Measurements from ENCODE around the gene SPATA20. TPM values are rescaled to one million over a fixed set of nuclear protein-coding genes. Genes with fewer than 3 reads are reported as not detected.

SPATA20 gene
- total RNA-seq, 1 donor = 142 TPM

DNA sequence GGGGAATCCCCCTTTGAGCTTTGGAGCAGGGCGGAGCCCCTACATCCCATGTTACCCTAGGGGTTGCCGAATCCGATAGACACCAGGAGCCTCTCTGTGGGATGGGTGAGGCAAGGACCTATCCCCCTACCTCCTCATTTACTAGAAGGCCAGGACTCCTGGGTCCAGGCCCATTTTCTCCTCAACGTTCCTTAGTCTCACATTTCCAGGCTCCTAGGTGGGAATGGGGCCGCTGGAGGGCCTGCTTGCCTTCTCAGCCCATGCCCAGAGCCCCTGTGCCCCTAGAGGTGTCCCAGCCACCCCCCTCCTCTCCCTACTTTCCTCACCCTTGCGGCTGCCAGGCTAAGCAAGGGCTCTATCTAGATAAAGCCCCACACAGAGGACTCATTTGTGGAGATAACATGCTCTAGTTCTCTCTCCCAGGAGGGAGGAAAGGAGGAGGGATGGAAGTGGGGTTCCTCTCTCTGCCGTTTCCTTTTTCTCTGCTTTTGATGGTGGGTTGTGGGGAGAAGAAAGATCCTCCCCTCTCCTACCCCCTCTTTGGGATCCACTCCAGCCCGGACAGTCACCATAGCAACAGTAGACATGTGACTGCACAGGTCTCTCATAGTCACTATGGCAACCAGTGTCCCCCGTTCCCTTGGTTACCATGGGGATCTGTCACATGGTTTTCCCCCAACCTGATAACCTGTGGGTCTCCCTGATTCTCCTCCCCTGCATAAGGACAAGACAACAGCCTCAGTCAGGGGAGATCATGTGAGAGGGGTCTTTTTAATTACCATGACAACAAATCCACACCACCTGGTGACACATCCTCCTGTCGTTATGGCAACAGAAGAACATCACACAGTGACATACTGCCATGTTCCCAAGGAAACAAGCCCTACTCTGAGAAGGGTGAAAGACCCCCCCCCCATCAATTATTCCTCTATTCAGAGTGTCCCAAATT, 18.7 kb downstream of the SPATA20 start:
- no peaks in the 10 kb centered on the region for H3K9me3 ChIP-seq (ENCODE audit: low read depth, low read length)
- H3K79me2 ChIP-seq (ENCODE audit: insufficient read depth, low read length) = no peaks in the 10 kb centered on the region
- DNase-seq (ENCODE audit: insufficient read length, low spot score, missing footprints) = no peak
- H3K4me2 ChIP-seq (ENCODE audit: insufficient read depth, low read length) = peak overlapping the region; percentile 58
- H3K4me1 ChIP-seq (ENCODE audit: insufficient read depth, low read length) = peaks cover 9% of the 10 kb centered on the region
- peaks cover 42% of the 10 kb centered on the region for H3K27me3 ChIP-seq (ENCODE audit: insufficient read depth, low read length)
- H3K4me3 ChIP-seq (ENCODE audit: insufficient read depth, low read length) = no peak overlapping the region
- H2AFZ ChIP-seq (ENCODE audit: low read length) = no peak overlapping the region
- H4K20me1 ChIP-seq (ENCODE audit: insufficient read depth, low read length) = no peaks in the 10 kb centered on the region
- TF ChIP-seq, protein P1, sequence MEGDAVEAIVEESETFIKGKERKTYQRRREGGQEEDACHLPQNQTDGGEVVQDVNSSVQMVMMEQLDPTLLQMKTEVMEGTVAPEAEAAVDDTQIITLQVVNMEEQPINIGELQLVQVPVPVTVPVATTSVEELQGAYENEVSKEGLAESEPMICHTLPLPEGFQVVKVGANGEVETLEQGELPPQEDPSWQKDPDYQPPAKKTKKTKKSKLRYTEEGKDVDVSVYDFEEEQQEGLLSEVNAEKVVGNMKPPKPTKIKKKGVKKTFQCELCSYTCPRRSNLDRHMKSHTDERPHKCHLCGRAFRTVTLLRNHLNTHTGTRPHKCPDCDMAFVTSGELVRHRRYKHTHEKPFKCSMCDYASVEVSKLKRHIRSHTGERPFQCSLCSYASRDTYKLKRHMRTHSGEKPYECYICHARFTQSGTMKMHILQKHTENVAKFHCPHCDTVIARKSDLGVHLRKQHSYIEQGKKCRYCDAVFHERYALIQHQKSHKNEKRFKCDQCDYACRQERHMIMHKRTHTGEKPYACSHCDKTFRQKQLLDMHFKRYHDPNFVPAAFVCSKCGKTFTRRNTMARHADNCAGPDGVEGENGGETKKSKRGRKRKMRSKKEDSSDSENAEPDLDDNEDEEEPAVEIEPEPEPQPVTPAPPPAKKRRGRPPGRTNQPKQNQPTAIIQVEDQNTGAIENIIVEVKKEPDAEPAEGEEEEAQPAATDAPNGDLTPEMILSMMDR (IDR thresholded peaks at IDR 0.05; ENCODE audit: extremely low read depth, low read depth, low read length) = no peak
- no peak overlapping the region for H3K27ac ChIP-seq (ENCODE audit: low read depth, low read length)
- H3K36me3 ChIP-seq (ENCODE audit: insufficient read depth, low read length) = no peaks in the 10 kb centered on the region

DNA sequence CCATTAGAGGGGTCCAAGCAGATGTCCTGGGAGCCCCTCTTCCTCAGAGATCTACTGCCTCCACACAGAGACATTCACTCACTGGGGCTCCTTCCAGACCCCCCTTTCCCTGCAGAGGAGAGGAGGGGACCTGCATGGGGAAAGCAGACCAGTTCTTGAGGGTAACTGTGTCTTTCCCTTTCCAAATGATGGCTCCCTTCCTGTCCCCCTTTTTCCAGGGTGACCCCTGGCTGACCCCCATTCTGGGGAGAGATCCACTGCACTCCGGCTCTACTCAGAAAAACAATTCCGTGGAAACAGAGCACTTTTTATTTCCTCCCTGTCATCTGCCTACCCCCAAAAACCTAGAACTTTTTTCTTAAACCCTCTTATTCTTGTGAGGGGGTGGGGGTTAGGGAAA, 19.9 kb downstream of the SPATA20 start:
- Histone ChIP-seq H3K9me3 (ENCODE audit: low read depth, low read length) (no peaks in the 10 kb centered on the region), H3K27ac (ENCODE audit: low read depth, low read length) (no peak overlapping the region), H3K36me3 (ENCODE audit: insufficient read depth, low read length) (no peaks in the 10 kb centered on the region), H3K79me2 (ENCODE audit: insufficient read depth, low read length) (no peaks in the 10 kb centered on the region), H3K27me3 (ENCODE audit: insufficient read depth, low read length) (peaks cover 36% of the 10 kb centered on the region), H3K4me3 (ENCODE audit: insufficient read depth, low read length) (no peak overlapping the region), H3K4me2 (ENCODE audit: insufficient read depth, low read length) (no peak overlapping the region), H3K4me1 (ENCODE audit: insufficient read depth, low read length) (peaks cover 9% of the 10 kb centered on the region), H4K20me1 (ENCODE audit: insufficient read depth, low read length) (no peaks in the 10 kb centered on the region), H2AFZ (ENCODE audit: low read length) (no peak overlapping the region)
- TF ChIP-seq, protein P1 (IDR thresholded peaks at IDR 0.05; ENCODE audit: extremely low read depth, low read depth, low read length) = no peak
- DNase-seq (ENCODE audit: insufficient read length, low spot score, missing footprints) = no peak

DNA sequence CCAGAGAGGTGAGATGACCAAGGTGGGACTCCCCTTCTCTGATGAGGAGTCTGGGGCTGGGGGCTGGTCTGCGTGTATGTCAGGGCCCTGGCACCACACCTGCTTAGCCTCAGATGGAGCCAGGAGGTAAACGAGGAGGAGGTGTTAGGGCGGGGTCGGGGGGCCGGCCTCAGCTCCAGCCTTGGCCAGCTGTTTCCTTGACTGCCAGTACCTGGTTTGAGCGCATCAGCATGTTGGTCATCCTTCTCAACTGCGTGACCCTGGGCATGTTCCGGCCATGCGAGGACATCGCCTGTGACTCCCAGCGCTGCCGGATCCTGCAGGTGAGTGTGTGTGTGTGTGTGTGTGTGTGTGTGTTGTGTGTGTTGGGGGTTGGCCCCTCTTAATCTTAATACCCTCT, 21.7 kb downstream of the SPATA20 start:
- H3K27ac ChIP-seq (ENCODE audit: low read depth, low read length) = no peak overlapping the region
- no peaks in the 10 kb centered on the region for H3K36me3 ChIP-seq (ENCODE audit: insufficient read depth, low read length)
- H3K4me3 ChIP-seq (ENCODE audit: insufficient read depth, low read length) = no peak overlapping the region
- DNase-seq (ENCODE audit: insufficient read length, low spot score, missing footprints) = no peak
- peaks cover 19% of the 10 kb centered on the region for H3K27me3 ChIP-seq (ENCODE audit: insufficient read depth, low read length)
- H3K9me3 ChIP-seq (ENCODE audit: low read depth, low read length) = no peaks in the 10 kb centered on the region
- no peak overlapping the region for H3K4me2 ChIP-seq (ENCODE audit: insufficient read depth, low read length)
- H4K20me1 ChIP-seq (ENCODE audit: insufficient read depth, low read length) = no peaks in the 10 kb centered on the region
- H2AFZ ChIP-seq (ENCODE audit: low read length) = no peak overlapping the region
- no peaks in the 10 kb centered on the region for H3K79me2 ChIP-seq (ENCODE audit: insufficient read depth, low read length)
- TF ChIP-seq, protein P1 (IDR thresholded peaks at IDR 0.05; ENCODE audit: extremely low read depth, low read depth, low read length) = no peak
- H3K4me1 ChIP-seq (ENCODE audit: insufficient read depth, low read length) = peaks cover 9% of the 10 kb centered on the region

DNA sequence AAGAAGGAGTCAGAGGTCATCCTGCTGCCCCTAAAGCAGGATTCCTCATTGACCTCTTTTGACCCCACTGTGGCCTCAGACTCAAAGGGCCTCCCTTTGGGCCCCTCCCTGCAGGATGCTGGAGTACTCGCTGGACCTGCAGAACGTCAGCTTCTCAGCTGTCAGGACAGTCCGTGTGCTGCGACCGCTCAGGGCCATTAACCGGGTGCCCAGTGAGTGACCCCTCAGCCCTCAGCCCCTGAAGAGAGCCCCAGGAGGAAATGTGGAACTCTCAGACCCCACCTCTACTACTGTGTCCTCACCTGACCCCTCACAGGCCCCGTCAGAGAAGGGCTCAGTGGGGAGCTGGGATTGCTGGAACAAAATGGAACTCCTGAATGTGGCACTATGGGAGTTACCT, 22.6 kb downstream of the SPATA20 start:
- DNase-seq (ENCODE audit: insufficient read length, low spot score, missing footprints) = no peak
- no peak overlapping the region for H3K4me2 ChIP-seq (ENCODE audit: insufficient read depth, low read length)
- no peaks in the 10 kb centered on the region for H4K20me1 ChIP-seq (ENCODE audit: insufficient read depth, low read length)
- H3K36me3 ChIP-seq (ENCODE audit: insufficient read depth, low read length) = no peaks in the 10 kb centered on the region
- no peaks in the 10 kb centered on the region for H3K9me3 ChIP-seq (ENCODE audit: low read depth, low read length)
- H3K27me3 ChIP-seq (ENCODE audit: insufficient read depth, low read length) = peaks cover 15% of the 10 kb centered on the region
- H3K79me2 ChIP-seq (ENCODE audit: insufficient read depth, low read length) = no peaks in the 10 kb centered on the region
- H3K4me3 ChIP-seq (ENCODE audit: insufficient read depth, low read length) = no peak overlapping the region
- TF ChIP-seq, protein P1 (IDR thresholded peaks at IDR 0.05; ENCODE audit: extremely low read depth, low read depth, low read length) = no peak
- H2AFZ ChIP-seq (ENCODE audit: low read length) = no peak overlapping the region
- H3K27ac ChIP-seq (ENCODE audit: low read depth, low read length) = no peak overlapping the region
- H3K4me1 ChIP-seq (ENCODE audit: insufficient read depth, low read length) = peaks cover 2% of the 10 kb centered on the region
